Stimulated activated CD4-positive, alpha-beta T cell treated with anti-CD3 and anti-CD28 coated beads, TNF-alpha, amount 100 ng/mL, for 48 hours (primary cell): ENCODE results near the gene GATA1.
A peak's percentile ranks its signal among the peaks of the same experiment; 100 is the strongest.

ENCODE experiments used
- DNase-seq, 3 donors: peaks; one replicate each; pipeline ENCODE4 v3.0.0-alpha.2; 2020; ENCODE audit warnings: low read depth in 3 of 3

The GATA1 gene

DNA sequence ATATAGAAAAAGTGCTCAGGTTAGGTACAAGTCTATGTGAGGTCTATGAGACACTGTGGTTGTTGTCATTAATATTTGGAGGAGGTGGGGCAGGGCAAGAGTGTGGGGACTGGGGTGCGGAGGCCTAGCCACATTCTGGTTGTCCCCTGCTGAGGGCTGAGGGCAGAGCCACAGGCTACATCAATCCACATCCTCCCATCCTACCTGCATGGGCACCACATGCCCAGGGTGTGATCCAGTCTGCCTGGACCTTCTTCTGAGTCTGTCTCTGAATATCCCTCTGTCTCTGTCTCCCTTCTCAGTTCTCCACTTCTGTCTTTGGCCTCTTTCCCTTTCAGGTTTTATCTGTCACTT, 1.2 kb upstream of the GATA1 start:
- no peak for DNase-seq

DNA sequence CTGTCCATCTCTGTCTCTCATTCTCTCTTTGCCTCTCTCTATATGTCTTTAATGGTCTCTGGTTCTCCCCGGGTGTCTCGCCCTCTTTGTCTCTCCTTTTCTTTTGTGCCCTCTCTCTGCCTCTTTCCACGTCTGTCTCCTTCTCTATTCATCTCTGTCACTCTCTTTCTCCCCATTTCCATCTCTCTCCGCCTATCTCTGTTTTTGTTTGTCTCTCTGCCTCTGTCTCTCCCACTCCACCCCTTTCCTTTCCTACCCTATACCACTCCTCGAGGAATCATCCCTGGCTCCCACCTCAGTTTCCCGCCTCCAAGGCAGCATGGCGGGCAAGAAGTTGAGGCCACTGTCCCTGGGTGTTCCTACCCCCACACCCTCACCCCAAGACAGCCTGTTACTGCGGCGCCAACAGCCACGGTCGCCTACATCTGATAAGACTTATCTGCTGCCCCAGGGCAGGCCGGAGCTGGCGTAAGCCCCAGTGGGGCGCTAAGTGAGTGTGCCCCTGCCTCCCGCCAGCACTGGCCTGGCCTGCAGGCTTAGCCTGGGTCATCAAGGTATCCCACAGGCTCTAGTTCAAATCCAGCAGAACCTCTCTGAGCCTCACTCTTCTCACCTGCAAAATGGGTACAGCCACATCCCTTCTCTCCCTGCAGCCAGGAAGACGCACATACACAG, 713 bp upstream of the GATA1 start:
- DNase-seq = no peak

DNA sequence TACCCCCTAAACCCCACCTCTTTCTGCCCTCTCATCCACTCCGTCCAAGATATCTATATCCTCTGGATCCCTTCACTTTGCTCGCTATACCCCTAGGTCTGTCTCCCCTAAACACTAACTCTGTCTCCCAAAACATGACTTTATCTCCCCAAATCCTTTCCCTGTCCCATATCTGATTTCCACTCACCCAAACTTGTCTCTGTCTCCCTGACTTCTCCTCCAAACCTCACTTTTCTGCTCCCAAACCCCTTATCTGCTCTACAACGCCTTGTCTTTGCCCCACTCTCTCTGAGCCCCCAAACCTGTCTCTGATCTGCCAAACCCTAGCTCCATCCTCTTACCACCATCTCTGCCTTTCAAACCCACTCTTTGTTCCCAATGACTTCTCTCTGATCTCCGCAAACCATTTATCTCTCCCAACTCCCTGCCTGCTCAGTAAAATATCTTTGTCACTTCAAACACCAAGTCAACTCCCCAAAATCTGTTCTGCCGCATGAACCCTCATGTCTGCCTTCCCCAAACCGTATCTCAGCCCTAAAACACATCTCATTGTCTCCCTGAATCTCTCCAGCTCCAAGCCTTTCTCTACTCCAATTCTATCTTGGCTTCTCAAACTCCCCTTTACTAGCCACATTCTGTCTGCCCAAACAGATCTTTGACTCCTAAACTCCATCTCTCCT, 575 bp downstream of the GATA1 start:
- no peak for DNase-seq

DNA sequence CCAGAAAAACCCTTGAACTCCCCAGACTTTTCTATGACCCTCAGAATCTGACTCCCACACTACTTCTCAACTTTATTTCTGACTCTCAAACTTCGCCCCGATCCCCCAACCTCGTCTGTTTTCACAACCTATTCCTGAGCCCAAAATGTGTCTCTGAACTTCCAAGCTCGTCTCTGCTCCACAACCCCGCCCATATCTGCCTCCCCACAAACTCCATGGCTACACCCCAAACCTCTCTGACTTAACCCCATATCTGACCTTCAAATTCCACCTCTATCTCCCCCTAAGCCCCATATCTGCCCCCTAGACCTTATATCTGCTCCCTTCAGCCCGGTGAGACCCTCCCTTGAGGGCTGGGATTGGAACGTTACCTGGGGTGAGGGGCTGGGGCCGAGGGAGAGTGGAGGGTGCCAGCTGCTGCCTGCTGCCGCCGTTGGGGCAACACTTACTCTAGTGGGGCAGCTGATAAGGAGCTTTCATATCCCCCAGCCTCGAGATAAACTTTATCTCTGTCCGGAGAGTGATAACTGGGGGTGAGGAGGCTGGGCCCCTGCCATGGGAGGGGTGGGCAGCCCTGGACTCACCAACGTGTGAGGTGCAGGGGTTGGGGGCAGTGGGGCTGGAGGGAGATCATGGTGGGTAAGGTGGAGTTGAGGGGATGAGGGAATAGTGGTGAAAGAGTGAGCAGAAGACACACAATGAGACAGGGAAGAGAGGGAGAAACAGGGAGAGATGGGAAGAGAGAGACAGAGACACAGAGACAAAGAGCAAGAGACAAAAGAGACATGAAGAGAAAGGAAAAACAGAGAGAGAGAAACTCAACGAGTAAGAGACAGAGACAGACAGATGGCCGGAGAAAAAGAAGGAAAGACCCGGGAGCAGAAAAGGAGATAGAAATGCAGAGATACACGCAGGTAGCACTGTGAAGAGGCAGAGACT, 1.4 kb downstream of the GATA1 start:
- DNase-seq = no peak

DNA sequence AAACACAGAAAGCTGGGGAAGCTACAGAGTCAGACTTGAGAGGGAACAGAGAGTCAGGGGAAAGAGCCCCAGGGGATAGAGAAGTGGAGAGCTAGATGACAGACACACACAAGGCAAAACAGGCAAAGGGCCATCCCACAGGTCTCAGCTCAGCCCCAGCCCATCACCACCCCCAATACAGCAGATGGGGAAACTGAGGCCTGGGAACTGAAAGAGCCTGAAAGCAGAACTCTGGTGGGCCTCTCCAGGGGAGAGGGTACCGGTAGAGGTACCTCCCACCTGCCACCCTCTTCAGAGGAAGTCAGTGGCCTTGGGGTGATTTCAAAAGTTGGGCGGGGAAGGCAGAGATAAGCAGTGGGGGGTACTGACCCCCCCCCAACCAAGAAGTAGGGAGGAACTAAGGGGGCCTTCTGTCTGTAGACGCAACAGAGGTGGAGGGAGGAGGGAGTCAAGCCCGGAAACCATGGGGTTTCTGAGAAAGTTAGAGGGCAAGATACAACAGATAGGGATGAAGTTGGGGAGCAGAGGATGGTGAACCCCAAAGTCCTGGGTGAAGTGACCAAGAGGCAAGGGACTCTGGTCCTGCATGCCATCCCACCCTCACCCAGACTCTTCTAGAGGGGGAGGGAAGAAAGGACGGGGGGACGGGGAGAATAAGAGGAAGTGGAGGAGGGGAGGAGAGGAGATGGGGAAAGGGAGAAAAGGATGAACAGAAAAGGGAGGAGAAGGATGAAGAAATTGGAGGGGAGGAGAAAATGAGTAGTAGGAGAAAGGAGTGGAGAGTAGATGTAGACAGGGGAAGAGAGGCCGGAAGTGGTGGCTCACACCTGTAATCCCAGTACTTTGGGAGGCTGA, 3.2 kb downstream of the GATA1 start:
- DNase-seq = no peak

DNA sequence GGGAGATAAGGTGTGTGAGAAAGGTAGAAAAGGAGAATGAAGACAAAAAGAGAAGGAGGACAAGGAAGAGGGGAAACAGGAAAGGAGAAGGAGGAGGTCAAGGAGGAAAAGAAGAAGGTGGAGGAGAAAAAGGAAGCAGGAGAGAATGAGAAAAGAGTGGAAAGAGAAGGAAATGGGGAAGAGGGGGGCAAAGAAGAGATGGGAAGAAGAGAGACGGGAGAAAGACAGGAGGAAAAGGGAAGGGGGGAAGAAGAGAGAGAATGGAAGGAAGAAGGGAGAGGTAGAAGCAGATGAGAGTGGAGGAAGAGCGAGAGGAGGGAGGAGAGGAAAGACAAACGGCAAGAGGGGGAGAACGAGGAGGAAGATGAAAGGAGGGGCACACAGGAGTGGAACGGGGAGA, 4.1 kb downstream of the GATA1 start:
- DNase-seq = no peak

DNA sequence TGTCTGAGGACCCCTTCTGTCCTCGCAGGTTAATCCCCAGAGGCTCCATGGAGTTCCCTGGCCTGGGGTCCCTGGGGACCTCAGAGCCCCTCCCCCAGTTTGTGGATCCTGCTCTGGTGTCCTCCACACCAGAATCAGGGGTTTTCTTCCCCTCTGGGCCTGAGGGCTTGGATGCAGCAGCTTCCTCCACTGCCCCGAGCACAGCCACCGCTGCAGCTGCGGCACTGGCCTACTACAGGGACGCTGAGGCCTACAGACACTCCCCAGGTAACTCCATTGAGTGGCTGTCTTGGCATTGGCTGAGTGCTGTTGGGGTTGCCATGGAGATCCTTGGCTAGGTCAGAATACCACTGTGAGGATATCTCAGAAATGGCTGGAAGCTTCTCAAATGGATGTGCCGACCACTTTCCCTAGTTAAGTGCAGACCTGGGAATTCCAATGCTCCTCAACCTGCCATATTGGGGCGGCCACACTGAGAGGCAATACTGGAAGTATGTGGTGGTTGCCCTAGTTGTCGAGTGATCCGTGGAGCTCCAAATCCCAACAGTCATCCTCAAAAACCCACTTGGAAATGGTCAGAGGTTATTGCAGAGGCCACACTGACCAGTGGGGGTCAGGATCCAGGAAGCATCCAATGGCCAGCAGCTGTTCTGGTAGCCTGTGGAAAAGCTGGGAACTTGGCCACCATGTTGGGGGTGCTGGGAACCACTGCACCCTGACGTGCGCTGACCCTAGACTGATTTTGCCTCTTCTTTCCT, 4.9 kb downstream of the GATA1 start:
- no peak for DNase-seq

DNA sequence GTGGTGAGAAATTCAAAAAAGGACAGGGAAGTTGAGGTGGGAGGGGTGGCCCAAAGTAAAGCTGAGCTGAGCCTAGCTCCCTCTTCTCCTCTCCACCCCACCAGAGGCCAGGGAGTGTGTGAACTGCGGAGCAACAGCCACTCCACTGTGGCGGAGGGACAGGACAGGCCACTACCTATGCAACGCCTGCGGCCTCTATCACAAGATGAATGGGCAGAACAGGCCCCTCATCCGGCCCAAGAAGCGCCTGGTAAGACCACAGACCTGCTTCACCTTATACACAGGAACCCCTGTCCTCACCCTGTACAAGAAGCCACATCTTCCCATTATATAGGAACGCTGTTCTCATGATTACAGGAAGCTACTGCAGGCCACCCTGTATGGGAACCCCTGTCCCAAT, 5.8 kb downstream of the GATA1 start:
- DNase-seq = no peak

DNA sequence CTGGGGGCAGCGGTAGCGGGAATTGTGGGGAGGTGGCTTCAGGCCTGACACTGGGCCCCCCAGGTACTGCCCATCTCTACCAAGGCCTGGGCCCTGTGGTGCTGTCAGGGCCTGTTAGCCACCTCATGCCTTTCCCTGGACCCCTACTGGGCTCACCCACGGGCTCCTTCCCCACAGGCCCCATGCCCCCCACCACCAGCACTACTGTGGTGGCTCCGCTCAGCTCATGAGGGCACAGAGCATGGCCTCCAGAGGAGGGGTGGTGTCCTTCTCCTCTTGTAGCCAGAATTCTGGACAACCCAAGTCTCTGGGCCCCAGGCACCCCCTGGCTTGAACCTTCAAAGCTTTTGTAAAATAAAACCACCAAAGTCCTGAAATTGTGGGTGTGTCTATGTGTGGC, 7.5 kb downstream of the GATA1 start:
- no peak for DNase-seq

DNA sequence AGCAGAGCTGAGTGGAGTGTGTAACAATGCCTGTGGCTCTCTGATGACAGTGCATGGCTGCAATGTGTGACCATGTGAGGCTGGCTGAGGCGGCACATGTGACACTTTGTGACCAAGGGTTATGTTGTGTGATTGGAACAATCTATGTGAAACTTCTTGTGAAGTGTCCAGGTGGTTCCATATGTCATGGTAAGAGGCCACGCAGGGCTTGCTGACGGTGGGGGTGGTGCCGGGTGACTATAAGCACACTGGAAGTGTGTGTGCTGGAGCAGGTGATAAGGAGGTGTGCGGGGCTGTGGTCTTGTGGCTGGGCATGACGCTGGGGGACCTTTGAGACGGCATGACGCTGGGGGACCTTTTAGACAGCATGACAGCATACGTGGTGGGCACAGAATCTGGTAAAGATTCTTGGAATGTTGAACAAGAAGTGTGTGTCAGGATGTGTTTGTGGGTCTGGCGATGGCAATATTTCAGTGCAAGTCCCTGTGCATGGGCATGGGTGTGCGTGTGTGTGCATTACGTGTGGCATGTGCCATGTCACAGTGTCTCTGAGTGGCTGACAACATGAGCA, 8.0 kb downstream of the GATA1 start:
- DNase-seq = no peak

DNA sequence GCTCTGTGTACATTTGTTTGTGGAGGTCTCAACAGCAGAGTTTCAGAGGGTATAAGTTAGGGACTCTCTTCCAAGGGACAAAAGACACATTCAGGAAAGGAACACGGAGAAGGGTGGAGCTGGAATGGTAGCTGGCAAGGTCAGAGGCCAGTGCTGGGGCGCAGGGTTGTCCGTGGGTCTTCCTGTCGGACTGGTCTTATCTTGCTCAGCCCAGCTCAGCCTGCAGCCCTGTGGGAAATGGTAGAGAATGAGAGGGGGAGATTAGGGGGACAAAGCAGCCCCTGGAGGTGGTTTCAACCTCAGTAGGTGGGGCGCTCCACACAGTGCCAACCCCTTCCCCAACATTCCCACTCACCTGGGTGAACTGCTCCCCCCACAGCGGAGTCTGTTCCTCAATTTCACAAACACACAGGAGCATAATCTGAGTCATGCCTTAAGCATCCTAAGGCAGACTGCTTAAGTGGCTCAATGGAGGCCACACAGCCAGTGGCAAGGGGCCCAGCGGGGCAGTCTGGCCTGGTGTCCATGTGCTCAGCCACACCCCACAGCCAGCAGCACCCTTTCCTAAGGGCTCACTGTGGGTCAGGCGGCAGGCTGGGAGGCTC, 8.6 kb downstream of the GATA1 start:
- DNase-seq = no peak

DNA sequence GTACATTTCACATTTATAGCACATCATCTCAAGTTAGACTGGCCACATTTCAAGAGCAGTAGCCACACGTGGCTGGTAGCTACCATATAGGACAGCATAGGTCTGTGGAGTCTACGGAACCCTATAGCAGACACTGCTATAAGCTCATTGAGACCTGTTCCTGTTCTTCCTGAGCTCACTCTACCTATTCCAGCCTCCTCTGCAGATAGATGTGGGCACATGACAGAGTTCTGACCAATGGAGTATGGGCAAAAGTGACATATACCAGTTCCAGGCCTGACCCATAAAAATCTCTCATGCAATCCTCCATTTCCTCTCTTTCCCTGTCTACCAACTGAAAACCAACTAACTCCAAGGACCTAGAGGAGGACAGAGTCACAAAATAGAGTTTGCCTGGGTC, 11.9 kb downstream of the GATA1 start:
- no peak for DNase-seq

DNA sequence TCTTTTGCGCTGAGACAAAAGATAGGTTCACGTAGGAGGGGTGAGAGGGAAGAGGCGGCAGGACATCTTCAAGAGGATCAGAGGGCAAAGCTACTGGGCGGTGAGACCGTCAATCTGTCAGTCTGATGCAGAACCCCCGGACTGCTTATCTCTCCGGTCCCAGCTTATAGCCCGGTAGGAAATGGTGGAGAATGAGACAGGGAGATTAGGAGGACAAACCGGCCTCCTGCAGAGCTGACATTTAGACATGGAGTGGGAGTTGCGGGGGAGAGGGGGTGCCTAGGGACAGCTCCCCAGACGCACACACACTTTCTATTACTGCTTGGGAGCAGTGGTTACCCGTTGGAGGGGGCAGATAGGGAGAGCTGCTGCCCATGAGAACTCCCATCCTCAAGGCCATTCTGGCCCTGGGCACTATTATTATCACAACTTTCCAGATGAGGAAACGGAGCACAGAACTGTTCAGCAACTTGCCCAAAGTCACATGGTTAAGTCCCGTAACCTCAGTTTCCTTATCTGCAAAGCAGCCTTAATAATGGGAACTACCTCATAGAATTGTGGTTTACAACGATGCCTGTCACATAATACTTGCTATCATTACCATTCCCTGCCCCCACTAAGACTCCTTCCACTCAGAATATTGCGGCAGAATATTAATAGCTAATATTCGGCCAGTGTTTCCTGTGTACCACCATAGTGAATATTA, 14.3 kb downstream of the GATA1 start:
- no peak for DNase-seq

DNA sequence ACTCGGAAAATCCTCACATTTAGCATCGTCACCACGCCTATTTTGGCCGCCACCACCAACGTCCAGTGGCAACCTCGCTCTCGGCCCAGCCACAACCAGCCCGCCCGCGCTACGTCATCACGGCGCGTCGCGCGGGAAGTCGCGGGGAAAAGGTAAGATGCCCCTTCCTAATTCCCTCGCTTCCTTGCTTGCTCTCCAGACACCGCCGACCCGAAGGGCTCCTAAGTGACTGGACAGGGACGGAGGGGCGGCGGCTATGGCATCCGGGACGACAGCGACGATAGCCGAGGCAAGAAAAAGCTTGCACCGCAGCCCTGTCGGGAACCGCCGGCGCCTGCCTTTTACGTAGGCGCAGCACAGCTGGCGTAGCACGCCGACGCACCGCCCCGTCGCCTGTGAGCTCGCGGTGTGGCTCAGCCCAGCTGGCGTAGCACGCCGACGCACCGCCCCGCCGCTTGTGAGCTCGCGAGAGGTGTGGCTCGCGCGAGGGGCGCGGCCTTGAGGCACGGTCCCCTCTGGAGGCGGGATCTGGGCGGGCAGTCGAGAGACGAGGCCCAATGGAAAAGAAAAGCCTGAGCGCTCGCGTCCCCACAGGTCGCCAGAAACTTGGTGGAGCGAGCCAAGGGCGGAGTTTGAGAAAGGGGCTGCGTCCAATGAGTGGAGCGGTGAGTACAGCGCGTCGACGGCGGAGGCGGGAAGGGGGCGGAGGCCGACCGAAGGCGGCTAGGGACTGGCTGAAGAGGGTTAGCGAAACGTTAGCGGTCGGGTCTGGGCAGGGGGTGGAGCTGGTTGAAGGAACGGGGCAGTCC, 15.1 kb downstream of the GATA1 start, which contains the start of gene HDAC6:
HDAC6 (plus strand) TSS at position 788 of the 809 bp plus-strand sequence. CDS start 626 bp downstream, outside the sequence.
- peak; percentile 82 to 94 (median 85) for DNase-seq

DNA sequence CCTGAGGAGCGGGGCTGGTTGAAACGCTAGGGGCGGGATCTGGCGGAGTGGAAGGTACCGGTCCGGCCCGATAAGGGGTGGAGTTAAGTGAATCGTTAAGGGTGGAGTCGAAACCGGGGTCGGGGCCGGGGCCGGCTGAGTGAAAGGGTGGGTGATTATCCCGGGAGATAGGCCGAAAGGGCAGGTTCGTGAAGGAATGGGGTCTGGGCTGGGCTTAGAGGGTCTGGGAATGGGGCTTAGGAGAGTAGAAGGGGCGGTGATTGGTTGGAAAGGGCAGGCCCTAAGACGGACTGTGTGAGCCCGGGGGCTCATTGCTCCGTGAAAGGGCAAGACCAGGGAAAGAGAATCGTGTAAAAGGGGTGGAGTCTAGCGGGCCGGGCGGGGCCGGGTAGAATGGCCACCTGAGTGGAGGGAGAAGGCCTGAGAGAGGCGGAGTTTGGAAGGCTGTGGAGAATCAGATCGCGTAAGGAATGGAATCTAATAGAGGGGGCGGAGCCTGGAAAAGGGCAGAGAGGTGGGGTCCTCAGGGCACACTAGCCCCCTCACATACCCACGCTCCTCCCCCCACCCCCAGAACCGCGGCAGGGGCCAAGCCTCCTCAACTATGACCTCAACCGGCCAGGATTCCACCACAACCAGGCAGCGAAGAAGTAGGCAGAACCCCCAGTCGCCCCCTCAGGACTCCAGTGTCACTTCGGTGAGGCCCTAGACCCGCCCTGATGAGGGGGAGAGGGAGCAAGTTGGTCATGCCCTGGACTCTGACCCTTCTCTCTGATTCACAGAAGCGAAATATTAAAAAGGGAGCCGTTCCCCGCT, 15.9 kb downstream of the GATA1 start:
- DNase-seq = peak; percentile 32 to 57 (median 44)

DNA sequence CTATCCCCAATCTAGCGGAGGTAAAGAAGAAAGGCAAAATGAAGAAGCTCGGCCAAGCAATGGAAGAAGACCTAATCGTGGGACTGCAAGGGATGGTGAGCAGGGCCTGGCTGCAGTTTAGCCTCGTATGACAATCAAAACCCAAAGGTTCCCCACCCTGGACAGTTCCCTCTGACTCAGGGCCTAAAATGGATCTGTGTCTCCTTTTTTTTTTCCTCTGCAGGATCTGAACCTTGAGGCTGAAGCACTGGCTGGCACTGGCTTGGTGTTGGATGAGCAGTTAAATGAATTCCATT, 16.5 kb downstream of the GATA1 start:
- no peak for DNase-seq

DNA sequence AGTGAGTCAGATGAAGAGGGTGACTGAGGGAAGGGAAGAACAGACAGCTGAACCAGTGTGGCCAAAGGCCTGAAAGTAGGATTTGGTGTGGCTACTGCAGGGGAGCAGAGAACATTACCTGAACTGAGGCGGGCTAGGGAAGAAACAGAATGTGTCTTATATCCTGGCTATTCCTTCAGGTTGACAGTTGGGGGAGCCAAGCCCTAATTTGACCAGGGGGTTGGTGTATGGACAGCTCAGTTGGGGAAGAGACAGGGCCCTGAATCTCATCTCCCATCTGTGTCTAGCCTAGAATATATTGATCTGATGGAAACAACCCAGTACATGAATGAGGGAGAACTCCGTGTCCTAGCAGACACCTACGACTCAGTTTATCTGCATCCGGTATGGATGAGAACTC, 19.7 kb downstream of the GATA1 start:
- DNase-seq = no peak

DNA sequence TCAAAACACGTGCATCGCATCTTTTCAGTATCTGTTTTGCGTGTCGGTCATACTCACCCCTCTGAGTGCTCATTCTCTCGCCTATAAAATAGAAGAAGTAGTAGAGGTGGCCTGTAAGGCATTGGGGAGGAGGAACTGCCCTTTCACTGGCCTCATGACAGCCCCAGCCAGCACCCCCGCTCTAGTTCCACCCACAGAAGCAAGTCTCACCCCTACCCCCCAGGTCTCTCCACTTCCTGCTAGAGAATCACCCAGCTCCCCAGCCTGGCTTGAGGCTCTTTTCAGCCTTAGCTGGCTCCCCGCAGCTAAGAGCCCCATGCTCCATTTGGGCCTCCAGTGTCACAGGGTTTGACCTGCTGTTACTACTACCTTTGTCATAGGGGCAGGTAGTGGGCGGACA, 27.3 kb downstream of the GATA1 start:
- no peak for DNase-seq
